ENCODE results near the gene NCR3LG1.
"Not testable (repeated sequence)": the region's sequence is repeated elsewhere in the genome, so short reads cannot be mapped to it uniquely, and the experiment has no call there.

The NCR3LG1 gene

GRCh38 chr11:17412488-17413180, 61.0 kb downstream of the NCR3LG1 start:
- no peak for DNase-seq (ENCODE audit: low spot score)

- DNase-seq (ENCODE audit: low spot score), result no peak
Measured at GRCh38 chr11:17413414-17414316, 62.1 kb downstream of the NCR3LG1 start.

GRCh38 chr11:17414317-17414737, 62.7 kb downstream of the NCR3LG1 start:
- no peak for DNase-seq (ENCODE audit: low spot score)

- no peak for DNase-seq (ENCODE audit: low spot score)
Measured at GRCh38 chr11:17414992-17415391, 63.4 kb downstream of the NCR3LG1 start.

- DNase-seq (ENCODE audit: low spot score), result no peak
Measured at GRCh38 chr11:17415523-17416104, 64.0 kb downstream of the NCR3LG1 start.

GRCh38 chr11:17416492-17416891, 64.9 kb downstream of the NCR3LG1 start:
- DNase-seq (ENCODE audit: low spot score), result no peak

GRCh38 chr11:17418444-17419081, 67.0 kb downstream of the NCR3LG1 start:
- DNase-seq (ENCODE audit: low spot score), result no peak

GRCh38 chr11:17421781-17422180, 70.2 kb downstream of the NCR3LG1 start:
- DNase-seq (ENCODE audit: low spot score), result no peak

- no peak for DNase-seq (ENCODE audit: low spot score)
Measured at GRCh38 chr11:17423533-17424310, 72.1 kb downstream of the NCR3LG1 start.

GRCh38 chr11:17426233-17426632, 74.6 kb downstream of the NCR3LG1 start:
- not testable (repeated sequence) for DNase-seq (ENCODE audit: low spot score)
